Hepatocyte (in vitro differentiated cells): ENCODE data around the gene FGFBP1.

Source experiments
- CTCF ChIP-seq: fragments of 200-600 bp; sonication (generic); IDR thresholded peaks from 2 replicates; pipeline ENCODE4 v1.5.1; 2016; ENCODE audit warnings: antibody characterized with exemption, mild to moderate bottlenecking; ENCODE audit not compliant: poor library complexity
- EZH2 ChIP-seq: fragments of 200-600 bp; sonication (generic); IDR thresholded peaks from 2 replicates; pipeline ENCODE4 v1.6.1; 2016; ENCODE audit warnings: antibody characterized with exemption, mild to moderate bottlenecking, borderline replicate concordance

DNA sequence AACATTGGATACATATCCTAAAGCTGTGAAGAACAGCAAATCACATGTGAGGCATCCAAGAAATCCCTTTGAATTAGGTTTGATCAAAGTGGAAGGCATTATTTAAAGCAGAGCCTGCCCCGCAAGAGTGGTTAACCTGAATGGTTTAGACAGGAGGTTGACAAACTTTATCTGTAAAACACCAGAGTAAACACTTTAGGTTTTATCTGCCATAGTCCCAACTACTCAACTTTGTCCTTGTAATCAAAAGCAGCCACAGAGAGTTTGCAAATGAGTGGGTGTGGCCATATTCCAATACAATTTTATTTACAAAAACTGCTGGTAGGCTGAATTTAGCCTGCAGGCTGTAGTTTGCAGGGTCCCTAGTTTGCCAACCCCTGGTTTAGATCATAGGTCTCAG lies 49.7 kb upstream of the FGFBP1 start:
- TF ChIP-seq CTCF (no peak), EZH2 (no peak)
